ENCODE measurements around the gene ADGRG1.

The ADGRG1 gene

DNA sequence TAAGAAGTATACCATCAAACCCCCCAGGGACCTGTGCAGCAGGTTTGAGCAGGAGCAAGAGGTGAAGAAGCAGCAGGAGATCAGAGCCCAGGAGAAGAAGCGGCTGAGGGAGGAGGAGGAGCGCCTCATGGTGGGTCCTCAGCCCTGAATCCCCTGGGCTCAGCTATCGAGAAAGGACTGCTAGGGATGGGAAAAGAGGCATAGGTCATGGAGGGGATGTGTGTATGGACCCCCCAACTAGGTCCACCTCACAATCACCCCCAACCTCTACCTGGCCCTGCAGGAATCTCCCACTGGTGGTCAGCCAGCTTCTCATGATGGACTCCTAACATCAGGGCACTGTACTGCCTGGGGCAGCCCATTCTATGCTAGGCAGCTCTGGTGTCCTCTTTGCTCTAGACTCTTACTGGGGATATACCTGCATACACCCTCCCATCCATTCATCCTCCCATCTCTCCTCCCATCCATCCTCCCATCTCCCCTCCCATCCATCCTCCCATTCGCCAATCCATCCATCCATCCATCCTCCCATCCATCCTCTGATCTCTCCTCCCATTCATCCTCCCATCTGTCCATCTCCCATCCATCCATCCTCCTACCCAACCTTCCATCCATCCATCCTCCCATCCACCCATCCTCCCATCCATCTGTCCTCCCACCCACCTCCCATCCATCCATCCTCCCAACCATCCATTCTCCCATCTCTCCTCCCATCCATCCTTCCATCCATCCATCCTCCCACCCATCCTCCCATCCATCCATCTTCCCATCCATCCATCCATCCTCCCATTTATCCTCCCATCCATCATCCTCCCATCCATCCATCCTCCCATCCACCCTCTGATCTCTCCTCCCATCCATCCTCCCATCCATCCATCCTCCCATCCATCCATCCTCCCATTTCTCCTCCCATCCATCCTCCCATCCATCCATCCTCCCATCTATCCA, 76.7 kb downstream of the ADGRG1 start:
- DNase-seq = no peak

DNA sequence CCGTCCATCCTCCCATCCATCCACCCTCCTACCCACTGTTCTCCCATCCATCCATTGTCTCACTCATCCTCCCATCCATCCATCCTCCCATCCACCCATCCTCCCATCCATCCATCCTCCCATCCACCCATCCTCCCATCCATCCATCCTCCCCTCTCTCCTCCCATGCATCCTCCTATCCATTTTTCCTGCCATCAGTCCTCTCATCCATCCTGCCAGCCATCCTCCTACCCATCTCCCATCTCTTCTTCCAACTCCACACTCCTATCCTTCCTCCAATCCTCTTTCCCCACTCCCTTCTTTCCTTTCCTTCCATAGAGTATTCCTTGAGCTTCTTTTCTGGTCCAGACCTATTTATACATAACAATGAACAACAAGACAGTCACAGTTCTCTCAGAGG, 78.3 kb downstream of the ADGRG1 start:
- DNase-seq = no peak

DNA sequence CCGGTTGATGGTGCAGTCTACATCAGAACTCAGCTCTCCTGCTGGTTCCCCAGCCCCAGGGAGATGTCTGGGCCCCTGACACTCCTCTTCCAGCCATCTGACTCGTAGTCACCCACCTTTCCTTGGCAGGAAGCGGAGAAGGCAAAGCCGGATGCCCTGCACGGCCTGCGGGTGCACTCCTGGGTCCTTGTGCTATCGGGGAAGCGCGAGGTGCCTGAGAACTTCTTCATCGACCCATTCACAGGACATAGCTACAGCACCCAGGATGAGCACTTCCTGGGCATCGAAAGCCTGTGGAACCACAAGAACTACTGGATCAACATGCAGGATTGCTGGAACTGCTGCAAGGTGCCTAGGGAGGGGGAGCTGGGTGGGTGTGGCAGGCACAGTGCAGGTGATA, 78.9 kb downstream of the ADGRG1 start:
- no peak for DNase-seq

DNA sequence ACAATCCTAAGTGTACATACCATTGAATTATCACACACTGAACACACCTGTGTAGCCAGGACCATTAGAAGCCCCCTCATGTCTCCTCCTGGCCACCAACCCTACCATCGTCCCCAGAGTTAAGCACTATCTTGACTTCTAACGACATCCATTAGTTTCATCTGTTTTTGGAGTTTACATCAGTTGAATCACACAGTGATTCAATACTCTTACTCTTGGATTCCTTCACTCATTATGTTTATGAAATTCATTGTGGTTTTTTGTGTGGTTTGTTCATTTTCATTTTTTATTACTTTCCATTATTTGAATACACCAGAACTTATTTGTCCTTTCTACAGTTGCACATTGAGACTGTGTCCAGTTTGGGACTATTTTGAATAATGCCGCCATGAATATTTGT, 79.7 kb downstream of the ADGRG1 start:
- DNase-seq = no peak

DNA sequence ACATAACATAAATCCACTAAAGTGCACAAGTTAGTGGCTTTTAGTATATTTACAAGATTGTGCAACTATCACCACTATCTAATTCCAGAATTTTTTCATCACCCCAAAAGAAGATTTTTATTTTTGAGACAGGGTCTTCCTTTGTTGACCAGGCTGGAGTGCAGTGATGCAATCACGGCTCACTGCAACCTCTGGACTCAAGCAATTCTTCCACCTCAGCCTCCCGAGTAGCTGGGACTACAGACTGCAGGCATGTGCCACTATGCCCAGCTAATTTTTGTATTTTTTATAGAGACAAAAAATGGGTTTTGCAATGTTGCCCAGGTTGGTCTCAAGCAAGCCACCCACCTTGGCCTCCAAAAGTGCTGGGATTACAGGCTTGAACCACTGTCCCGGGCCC, 81.2 kb downstream of the ADGRG1 start:
- no peak for DNase-seq

DNA sequence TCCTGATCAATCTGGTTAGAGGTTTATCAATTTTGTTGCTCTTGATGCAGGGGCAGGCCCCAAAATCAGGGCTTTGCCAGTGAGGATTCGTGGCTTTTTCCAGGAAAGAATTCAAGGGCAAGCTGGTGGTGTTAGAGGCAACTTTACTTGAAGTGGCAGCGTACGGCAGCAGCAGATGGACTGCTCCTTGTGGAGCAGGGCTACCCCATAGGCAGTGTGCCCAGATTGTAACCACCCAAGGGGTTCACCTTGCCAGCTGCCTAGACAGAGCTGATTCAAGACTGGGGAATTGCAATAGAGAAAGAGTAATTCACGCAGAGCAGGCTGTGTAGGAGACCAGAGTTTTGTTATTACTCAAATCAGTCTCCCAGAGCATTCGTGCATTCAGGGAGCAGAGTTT, 82.9 kb downstream of the ADGRG1 start:
- DNase-seq = peak; percentile 97 to 98

DNA sequence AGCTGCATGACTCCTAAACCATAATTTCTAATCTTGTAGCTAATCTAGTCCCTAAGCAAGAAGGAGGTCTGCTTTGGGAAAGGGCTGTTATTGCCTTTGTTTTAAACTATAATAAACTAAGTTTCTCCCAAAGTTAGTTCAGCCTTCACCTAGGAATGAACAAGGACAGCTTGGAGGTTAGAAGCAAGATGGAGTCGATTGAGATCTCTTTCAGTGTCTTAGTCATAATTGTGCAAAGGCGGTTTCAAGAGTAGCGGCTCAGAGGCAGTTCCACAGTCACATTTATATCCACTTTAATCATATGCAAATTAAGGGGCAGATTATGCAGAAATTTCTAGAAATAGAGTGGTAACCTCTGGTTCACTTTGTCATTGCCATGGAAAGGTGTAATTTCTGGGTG, 83.6 kb downstream of the ADGRG1 start:
- no peak for DNase-seq

DNA sequence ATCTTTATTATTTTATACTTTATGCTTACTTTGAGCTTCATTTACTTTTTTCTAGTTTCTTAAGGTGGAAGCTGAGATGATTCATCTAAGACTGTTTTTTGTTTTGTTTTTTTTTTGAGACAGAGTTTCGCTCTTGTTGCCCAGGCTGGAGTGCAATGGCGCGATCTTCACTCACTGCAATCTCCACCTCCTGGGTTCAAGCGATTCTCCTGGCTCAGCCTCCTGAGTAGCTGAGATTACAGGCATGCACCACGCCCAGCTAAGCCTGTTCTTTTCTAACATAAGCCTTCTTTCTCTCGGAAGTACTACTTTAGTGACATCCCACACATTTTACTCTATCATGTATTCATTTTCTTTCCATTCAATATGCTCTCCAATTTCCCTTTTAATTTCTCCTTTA, 84.1 kb downstream of the ADGRG1 start:
- peak in 1 of 2 experiments; percentile 27 for DNase-seq

DNA sequence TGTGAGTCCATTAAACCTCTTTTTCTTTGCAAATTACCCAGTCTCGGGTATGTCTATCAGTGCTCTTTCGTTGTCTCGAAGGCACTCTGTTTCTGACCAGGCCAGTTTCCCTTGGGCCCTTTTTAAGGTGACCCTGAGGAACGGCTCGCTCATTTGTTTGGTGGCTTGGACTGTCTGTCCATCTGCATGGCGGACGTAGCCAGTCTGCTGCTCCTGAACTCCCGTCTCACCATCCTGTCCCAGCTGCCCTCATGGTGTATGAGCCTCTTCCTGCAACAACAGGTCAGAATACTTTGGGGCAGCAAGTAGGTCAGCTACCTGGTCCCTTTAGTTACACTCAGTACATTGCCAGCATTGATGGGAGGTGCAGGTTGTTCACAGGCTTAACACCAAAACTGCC, 85.2 kb downstream of the ADGRG1 start:
- DNase-seq = no peak

DNA sequence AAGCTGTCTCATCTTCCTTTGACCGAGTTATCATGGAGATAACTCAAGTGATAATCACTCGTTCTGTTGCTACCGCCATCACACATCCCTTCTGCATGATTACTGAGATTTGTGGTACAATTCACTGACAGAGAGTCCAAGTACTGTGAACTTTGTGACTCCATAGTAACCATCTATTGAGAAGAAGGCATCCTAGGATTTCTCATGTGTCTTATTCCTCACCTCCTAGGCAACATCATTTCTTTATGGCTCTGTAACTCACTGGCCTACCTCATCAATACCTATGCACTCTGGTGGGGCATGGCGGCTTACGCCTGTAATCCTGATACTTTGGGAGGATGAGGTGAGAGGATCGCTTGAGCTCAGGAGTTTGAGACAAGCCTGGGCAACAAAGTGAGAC, 85.6 kb downstream of the ADGRG1 start:
- no peak for DNase-seq

Data from NCI-H524 (cell line).